T-helper 1 cell treated with Interleukin-12 subunit alpha and Interleukin-12 subunit beta and Interleukin-4 antibody, amounts not matched to agents 30 ng/mL and 1 ng/mL, for 36 hours (primary cell): Measurements from ENCODE around the gene SSC5D. TPM values are rescaled to one million over a fixed set of nuclear protein-coding genes. Genes with fewer than 3 reads are reported as not detected.

Experiments used
- intact Hi-C: fragments of 100-400 bp; cut with micrococcal nuclease; formaldehyde crosslinking; loops from one replicate; pipeline ENCODE4 v1.15.1; 2024
- total RNA-seq: library from RNA; stranded (reverse); gene quantifications from 2 replicates; pipeline ENCODE4 v1.2.3, GENCODE V29; 2022

SSC5D gene
- total RNA-seq, 1 donor from 2014 or later: 0.39 TPM

DNA sequence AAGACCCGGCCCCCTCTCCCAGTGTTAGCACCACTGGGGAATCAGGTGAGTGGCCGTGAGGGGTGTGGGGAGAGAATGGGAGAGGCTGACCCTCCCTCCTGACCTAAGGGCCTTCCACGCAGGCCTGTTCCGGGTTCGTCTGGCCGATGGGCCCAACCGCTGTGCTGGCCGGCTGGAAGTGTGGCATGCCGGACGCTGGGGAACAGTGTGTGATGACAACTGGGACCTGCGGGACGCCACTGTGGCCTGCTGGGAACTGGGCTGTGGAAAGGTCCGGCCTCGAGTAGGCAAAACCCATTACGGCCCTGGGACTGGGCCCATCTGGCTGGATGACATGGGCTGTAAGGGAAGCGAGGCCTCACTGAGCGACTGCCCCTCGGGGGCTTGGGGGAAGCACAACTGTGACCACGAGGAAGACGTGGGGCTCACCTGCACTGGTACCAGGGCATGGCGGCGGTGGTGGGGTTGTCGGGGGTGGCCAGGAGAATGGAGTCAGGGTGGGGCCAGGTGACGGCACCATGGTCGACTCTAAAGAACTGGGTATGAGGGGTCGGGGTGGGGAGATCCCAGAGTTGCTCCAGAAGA is 12.2 kb downstream of the SSC5D start:
- intact Hi-C loops: loop anchor here (5.0 kb wide), 2 partner anchors 113 to 618 kb away; partner anchors contain the start of gene RPL28

DNA sequence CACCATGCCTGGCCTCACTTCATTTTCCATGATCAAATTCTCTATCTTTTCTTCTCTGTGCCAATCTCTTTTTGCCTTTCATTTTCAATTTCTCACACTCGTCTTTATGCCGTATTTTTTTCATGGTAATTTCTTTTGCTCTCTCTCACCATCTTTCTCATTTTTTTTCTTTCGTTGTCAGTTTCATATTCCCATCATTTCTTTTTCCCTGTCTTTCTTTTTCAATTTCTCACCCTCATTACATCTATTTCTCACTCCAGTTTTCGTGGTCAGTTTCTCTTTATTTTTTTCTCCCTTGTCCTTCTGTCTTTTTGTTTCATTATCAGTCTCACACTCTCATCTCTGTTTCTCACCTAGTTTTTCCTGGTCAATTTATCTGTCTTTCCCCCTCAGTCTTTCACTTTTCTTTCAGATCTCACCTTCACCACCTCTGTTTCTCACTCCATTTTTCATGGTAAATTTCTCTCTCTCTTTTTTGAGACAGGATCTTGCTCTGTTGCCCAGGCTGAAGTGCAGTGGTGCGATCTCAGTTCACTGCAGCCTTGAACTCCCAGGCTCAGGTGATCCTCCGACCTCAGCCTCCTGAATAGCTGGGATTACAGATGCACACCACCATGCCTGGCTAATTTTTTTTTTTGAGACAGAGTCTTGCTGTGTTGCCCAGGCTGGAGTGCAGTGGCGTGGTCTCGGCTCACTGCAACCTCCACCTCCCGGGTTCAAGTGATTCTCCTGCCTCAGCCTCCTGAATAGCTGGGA is 14.1 kb downstream of the SSC5D start:
- intact Hi-C loops: loop anchor here (2.0 to 5.0 kb wide), 4 partner anchors 26 to 620 kb away; partner anchors contain the start of genes RPL28 and ZNF628

DNA sequence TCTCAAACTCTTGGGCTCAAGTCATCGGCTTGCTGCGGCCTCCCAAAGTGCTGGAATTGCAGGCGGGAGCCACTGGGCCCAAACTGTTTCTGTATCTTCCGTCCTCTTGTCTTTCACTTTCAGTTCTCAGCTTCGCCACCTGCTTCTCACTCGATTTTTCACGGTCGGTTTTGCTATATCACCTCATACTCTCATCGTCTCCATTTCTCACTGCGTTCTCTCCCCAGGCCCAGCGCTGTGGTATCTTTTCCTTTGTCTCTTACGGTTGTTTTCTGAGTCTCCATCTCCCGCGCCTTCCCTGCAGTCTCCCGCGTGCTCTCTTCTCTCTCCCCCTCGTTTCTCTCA is 14.9 kb downstream of the SSC5D start:
- intact Hi-C loops: loop anchor here (1.0 to 5.0 kb wide), 9 partner anchors 26 to 621 kb away; partner anchors contain the start of genes ISOC2, KMT5C, PPP6R1 and RPL28

DNA sequence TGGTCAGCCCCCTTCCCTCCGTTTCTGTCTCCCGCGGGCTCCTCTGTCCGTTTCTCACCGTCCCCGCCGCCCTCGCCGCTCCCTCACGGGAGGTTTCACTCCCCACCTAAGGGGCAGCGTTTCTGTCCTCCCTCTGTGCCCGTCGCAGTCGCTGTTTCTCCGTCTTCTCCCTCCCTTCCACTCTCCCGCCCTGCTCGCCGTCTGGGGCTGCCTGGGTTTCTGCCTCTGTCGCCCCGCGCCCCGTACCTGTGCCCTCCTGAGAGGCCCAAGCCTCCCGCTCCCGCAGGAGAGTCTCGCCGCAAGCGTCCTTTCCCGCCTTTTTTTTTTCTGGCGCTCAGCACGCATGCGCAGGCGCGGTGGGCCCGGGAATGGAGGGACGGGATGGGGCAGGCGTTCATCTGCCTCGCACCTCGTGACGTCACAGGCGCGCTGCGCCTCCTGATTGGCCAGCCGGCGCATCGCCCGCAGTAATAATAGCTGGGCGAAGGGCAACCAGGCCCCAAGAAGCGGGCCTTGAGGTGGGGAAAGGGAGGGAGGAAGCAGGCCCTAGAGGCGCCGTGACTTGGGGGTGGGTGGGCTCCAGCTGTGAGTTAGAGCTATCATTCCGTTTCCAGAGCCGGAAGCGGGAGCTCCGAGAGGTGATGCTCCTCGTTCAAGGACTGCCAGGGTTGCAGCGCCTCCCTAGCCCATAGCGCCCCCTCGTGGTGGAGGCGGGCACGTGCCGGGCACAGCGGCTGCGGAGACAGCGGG is 15.4 kb downstream of the SSC5D start:
- intact Hi-C loops: loop anchor here (1.0 to 5.0 kb wide), 9 partner anchors 27 to 621 kb away; partner anchors contain the start of genes ISOC2, KMT5C, PPP6R1 and RPL28

DNA sequence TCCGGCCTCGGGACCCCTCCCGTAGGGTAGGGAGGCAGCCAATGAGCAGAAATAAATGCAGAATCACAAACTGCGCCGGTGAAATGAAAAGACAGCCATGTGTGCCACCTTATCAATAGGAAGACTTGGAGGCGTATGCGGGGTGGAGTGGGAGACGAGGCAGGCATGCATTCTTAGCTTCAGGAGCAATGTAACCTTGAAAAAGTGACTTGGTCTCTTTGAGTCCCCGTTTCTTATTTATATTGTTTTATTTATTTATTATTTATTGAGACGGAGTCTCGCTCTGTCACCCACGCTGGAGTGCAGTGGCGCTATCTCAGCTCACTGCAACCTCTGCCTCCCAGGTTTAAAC is 16.0 kb downstream of the SSC5D start:
- intact Hi-C loops: loop anchor here (5.0 kb wide), 2 partner anchors 117 to 622 kb away; partner anchors contain the start of gene RPL28

DNA sequence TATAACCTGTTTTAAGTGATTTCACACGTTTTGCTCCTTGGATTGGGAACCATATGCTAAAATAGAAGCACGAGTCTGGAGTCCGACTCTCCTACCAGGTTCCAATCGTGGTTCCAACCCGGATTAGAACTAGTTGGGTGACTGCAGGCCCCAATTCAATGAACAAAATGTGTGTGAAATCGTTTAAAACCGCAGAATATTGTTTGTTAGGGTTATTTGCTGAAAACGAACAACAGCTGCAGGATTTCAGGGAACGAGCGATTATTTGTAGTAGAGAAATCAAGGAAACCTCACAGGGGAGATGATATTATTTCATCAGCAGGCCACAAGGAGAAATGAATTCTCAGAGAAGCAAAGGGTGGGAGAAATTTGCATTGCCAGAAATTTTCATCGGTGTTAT is 16.7 kb downstream of the SSC5D start:
- intact Hi-C loops: loop anchor here (5.0 kb wide), 2 partner anchors 118 to 623 kb away; partner anchors contain the start of gene RPL28

DNA sequence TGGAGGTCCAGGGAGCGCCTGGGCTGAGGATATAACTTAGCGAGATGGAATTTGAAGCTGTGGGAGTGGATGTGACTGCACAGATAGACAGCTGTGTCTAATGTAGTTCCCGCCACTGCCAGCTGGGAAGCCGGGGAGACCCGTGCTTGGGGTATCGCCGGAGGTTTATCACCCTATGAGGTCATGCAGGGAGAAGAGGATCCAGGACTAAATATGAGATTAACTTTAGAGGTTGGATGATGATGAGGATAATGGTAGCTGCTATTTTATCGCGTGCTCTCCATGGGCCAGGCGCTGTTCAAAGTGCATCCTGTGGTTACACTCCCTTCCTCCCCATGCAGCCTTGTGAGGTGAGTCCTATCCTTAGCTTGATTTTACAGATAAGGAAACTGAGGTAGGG is 19.9 kb downstream of the SSC5D start:
- intact Hi-C loops: no loop called here

DNA sequence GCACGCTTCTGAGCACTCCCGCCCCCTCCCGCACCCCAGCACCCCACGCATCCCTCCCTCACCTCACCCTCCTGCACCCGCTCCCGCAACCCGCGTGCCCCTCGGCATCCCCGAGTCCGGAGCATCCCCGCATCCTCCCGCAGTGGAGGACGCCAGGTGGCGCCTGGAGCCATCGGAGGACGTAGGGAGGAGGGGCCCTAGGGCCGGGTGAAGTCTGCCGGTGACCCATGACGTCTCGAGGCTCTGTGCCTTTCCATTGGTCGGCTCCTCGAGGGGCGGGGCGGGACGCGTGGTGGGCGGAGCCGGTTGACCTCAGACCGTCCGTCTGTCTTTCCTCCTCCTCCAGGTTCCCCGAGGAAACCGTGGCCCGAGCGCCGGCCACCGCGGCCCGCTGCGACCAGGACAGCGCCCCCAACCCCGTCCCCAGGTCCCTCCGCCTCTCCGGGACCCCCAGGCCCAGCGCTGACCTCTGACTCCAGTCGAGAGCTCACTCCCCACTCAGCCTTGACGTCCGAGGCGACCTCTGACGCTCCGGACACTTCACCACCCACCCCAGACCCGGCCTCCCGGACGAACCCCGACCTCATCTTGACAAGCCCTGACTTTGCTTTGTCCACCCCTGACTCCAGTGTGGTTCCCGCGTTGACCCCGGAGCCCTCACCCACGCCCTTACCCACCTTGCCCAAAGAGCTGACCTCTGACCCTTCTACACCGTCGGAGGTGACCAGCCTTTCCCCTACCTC is 28.8 kb downstream of the SSC5D start:
- intact Hi-C loops: loop anchor here (1.0 kb wide), 6 partner anchors 70 to 454 kb away; partner anchors contain the start of genes FIZ1, RDH13 and ZNF784

DNA sequence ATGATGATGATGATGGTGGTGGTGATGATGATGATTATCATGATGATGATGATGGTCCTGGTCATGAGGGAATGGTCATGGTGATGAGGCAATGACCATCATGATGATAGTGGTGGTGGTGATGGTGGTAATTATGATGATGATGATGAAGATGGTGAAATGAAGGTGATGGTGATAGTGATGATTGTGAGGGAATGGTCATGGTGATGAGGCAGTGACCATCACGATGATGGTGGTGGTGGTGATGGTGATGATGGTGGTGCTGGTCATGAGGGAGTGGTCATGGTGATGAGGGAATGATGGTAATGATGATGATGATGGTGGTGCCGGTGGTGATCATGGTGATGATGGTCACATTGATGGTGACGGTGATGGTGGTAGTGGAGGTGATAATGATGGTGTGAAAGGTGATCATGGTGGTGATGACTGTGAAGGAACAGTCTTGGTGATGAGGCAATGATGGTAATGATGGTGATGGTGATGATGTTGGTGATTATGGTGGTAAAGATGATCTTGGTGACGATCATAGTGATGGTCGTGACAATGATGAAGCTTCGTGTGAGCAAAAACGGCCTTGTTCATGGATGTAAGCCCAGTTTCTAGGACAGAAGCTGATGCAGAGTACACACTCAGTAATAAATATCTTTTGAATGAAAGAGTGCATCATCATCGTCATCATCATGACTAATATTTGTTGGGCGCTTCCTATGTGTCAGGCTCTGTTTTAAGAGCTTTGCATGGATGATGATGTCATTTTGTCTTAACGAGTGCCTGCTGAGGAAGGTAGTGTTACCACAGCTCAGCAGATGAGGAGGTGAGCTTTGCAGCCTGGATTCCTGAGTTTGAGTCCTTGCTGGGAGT is 31.4 kb downstream of the SSC5D start:
- intact Hi-C loops: no loop called here

DNA sequence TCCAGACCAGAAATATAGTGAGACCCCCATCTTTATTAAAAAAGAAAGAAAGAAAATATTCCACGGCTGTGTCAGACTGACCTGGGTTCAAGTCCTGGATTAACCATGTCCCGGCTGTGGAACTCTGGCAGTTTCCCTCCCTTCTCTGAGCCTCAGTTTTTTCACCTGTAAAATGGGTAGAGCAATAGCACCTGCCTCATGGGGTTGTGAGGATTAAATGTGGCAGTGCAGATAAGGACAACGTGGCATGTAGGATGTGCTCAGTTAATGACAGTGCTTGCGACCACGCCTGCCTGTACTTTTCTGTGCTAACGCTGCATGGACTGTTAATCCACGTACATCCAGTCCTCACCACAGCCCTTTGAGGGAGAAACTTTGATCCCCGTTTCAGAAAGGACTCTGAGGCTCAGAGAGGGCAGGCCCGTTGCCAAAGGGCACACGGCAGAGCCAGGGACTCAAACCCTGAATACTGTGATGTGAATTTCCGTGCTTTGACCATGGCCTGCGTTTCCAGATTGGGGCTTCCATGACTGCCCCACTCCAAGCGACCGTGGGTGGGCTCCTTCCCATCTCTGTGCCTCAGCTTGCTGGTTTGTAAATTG is 32.6 kb downstream of the SSC5D start:
- intact Hi-C loops: no loop called here

DNA sequence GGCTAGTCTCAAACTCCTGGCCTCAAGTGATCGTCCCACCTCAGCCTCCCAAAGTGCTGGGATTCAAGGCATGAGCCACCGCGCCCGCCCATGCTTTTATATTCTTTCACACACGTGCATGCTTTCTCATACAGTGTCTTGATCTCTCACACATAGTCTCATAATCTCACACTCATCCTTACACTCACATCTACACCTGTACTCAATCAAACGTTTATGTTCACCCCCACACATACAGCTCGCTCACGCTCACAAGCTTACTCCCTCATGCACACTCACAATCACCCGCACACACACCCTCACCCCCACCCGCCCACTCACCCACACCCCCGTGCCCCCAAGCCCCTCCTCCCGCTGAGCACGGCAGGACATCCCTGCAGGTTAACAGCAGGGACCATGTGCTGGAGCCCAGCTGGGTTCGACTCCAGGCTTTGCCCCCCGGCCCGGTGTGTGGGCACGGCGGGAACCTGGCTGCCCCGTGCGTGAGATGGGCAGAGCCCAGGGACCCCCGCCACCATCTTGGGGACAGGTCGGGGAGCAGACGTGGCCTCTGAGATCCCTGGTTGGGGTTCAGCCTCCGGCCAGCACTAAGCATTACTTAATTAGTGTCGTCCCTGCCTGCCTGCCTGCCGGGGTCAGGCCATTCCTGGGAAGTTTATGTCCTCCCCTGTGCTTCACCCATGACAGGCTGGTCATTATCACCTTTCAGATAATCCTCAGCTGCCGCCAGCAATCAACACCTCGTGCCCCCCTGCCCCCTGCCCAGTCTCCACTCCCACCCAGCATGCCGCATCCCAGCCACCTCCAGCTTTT is 37.3 kb downstream of the SSC5D start:
- intact Hi-C loops: no loop called here

DNA sequence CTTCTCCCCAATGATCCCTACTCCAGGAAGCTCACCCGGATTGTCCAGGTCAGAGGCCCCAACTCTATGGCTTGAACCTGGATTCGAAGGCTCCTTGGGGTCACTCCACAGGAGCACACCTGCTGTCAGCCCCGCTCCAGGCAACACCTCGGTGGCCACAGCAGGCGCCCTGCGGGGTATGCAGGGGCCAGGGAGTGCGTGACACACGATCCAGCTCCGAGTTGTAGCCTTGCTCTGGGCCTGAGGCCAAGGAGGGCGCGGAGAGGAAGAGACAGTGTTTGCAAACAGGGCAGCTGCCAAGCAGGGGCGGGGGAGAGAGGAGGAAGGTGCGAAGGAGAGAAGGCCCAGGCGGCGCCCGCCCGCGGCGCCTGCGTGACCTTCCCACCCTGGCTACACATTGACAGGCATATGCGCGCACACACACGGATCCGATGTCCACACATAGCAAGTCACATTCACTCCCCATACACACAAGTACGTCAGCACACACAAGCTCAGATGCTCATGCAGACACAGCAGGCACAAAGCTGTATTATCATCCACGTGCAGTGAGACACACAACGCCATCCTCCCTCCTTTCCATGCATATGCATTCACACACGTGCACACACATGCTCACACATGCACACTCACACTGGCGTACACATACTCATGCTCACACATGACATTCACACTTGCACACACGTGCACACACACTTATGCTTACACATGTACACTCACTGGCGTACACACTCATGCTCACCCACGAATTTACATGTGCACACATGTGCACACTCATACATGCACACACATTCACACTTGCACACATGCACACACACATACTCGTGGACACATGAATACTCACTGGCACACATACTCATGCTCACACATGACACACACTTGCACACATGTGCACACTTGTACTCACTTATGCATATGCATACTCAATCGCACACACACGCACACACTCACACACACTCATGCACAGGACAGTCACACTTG is 38.3 kb downstream of the SSC5D start:
- intact Hi-C loops: no loop called here

DNA sequence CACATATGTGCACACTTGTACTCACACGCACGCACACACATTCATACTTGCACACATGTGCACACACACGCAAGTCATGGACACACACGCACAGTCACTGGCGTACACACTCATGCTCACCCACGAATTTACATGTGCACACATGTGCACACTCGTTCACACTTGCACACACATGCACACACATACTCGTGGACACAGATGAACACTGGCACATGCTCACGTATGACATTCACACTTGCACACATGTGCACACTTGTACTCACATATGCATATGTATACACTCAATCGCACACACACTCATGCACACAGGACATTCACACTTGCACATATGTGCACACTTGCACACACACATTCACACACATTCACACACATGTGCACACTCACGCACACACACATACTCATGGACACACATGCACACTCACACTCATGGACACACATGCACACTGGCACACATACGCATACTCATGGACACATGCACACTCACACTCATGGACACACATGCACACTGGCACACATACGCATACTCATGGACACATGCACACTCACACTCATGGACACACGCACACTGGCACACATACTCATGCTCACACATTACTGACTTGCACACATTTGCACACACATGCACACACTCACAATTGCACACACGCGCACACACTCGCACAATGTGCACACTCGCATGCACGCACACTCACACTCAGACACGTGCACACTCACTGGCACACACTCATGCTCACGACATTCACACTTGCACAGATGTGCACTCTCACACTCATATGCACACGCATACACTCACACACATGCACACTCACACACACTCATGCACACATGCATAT is 39.2 kb downstream of the SSC5D start:
- intact Hi-C loops: no loop called here

DNA sequence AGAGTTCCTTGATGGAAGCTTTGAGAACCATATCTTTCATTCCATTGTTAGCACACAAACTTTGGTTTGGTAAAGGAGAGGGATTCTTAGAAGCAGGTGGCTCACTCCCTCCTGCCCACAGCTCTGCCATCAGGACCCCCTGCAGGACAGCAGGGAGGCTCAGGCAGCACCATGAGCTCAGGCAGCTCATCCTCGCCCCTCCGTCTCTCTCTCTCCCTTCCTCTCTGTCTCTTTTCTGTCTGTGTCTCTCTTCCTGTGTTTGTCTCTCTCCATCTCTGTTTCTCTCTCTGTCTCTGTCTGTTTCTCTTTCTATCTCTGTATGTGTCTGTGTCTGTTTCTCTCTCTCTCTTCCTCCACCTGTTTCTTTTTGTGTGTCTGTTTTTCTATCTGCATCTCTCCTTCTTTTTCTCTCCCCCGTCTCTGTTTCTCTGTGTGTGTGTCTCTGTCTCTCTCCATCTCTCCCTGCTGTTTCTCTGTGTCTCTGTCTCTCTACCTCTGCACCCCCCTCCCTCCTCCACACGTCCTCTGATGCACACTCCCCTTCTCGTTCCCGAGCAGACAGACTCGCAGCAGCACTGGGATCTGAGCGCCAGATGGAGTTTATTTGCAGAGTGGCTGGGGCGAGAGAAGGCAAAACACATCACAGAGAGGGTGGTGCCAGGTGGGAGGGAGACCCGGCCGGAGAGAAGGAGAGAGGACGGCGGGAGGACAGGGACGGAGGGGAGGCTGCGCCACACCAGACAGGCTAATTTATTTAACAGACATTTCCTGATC is 40.0 kb downstream of the SSC5D start:
- intact Hi-C loops: no loop called here

DNA sequence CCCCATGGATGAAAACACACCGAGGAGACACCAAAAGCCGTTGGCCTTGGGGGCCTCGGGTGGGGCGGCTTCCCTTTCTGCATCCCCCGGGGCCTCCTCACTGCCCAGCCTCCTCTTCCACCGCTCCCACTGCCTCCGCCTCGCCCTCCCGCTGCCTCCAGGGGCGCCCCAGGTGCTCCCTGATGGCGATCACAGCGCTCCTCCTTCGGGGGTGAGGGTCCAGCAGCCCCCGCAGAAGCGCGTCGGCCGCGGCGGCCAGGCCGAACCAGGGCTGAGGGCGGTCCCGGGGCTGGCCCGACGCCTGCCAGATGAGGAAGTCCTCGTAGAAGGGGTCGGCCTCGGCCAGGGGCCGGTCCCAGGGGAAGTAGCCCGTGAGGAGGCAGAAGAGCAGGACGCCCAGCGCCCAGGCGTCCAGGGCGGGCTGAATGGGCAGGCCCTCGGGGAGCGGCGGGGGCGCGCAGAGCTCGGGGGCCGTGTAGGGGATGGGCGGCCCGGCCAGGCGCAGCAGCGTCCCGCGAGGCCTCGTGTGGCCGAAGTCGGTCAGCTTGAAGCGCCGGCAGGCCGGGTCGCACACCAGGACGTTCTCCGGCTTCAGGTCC is 41.5 kb downstream of the SSC5D start:
- intact Hi-C loops: no loop called here

DNA sequence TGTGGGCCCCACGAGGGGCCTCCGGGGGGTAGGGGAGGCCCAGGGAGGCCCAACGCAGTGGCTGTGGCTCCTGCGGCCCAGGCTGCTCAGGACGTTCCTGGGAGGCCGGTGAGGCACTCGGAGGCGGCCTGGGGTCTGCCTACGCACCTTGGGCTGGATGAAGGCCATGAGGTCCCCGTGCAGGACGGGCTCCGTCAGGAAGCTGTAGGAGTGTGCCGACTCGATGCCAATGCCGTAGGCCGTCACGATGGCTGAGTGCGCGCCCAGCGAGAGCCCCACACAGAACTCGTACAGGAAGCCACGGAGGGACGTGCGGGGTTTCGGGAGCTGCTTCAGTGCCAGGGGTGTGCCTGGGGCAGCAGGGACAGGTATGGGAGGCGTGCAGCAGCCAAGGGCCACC is 42.8 kb downstream of the SSC5D start:
- intact Hi-C loops: no loop called here
